Measurements from ENCODE around the gene MACROD1. TPM values are rescaled to one million over a fixed set of nuclear protein-coding genes. Genes with fewer than 3 reads are reported as not detected.
A peak's percentile ranks its signal among the peaks of the same experiment; 100 is the strongest.

The MACROD1 gene
- total and polyA plus RNA-seq, 9 of the 15 experiments (the other 6 are each of a cell fraction or from before 2014, with no cell fraction given), result 1.1 to 60.0 (median 26.4) TPM

GRCh38 chr11:64207256-64208085 lies 41.6 kb upstream of the MACROD1 start (continued):
- TF ChIP-seq, protein P1, sequence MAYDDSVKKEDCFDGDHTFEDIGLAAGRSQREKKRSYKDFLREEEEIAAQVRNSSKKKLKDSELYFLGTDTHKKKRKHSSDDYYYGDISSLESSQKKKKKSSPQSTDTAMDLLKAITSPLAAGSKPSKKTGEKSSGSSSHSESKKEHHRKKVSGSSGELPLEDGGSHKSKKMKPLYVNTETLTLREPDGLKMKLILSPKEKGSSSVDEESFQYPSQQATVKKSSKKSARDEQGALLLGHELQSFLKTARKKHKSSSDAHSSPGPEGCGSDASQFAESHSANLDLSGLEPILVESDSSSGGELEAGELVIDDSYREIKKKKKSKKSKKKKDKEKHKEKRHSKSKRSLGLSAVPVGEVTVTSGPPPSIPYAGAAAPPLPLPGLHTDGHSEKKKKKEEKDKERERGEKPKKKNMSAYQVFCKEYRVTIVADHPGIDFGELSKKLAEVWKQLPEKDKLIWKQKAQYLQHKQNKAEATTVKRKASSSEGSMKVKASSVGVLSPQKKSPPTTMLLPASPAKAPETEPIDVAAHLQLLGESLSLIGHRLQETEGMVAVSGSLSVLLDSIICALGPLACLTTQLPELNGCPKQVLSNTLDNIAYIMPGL (CRISPR knock-in tag; IDR thresholded peaks at IDR 0.05), result no peak
- TF ChIP-seq SAP30 (IDR thresholded peaks at IDR 0.05; ENCODE audit: borderline replicate concordance, insufficient read depth, low read depth, low read length, poor library complexity, severe bottlenecking), result no peak
- no peak for TF ChIP-seq KHSRP (IDR thresholded peaks at IDR 0.05)
- no peak for TF ChIP-seq ZNF253 (CRISPR knock-in tag; conservative IDR thresholded peaks at IDR 0.05)
- TF ChIP-seq RCOR1 (IDR thresholded peaks at IDR 0.05; ENCODE audit: borderline replicate concordance in 1 of 2, low read depth in 2 of 2, low read length in 2 of 2), result no peak
- TF ChIP-seq ZEB2 (IDR thresholded peaks at IDR 0.05), result no peak
- TF ChIP-seq ZNF175 (CRISPR knock-in tag; IDR thresholded peaks at IDR 0.05; ENCODE audit: low read depth), result peak; percentile 66; the same call in 1 of the 2 replicates
- no peak for TF ChIP-seq ZNF282 (CRISPR knock-in tag; IDR thresholded peaks at IDR 0.05)
- TF ChIP-seq COPS2 (conservative IDR thresholded peaks at IDR 0.05), result no peak
- TF ChIP-seq SMARCA4 (IDR thresholded peaks at IDR 0.05), result peak; percentile 79
- no peak for TF ChIP-seq DIDO1 (tag; IDR thresholded peaks at IDR 0.05; ENCODE audit: low read depth)
- TF ChIP-seq, protein P2, sequence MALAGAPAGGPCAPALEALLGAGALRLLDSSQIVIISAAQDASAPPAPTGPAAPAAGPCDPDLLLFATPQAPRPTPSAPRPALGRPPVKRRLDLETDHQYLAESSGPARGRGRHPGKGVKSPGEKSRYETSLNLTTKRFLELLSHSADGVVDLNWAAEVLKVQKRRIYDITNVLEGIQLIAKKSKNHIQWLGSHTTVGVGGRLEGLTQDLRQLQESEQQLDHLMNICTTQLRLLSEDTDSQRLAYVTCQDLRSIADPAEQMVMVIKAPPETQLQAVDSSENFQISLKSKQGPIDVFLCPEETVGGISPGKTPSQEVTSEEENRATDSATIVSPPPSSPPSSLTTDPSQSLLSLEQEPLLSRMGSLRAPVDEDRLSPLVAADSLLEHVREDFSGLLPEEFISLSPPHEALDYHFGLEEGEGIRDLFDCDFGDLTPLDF (CRISPR knock-in tag; IDR thresholded peaks at IDR 0.05), result 0 out of 2 replicates have a peak, but pooled peaks have one; percentile 50
- no peak for TF ChIP-seq NR1H2 (CRISPR knock-in tag; IDR thresholded peaks at IDR 0.05)
- TF ChIP-seq ZFPM2 (CRISPR knock-in tag; IDR thresholded peaks at IDR 0.05), result no peak
- TF ChIP-seq ZNF318 (IDR thresholded peaks at IDR 0.05; ENCODE audit: borderline replicate concordance in 1 of 2, low read depth in 1 of 2), result peak in 1 of 2 experiments; percentile 64; a peak in 2 of 4 replicates
